Measurements from ENCODE around the gene NECTIN1.

The NECTIN1 gene

GRCh38 chr11:119754656-119755355, 25.8 kb upstream of the NECTIN1 start:
- no peaks in the 10 kb centered on the region for H3K9me3 ChIP-seq (ENCODE audit: control insufficient read depth, low read length)
- no peaks in the 10 kb centered on the region for H3K27me3 ChIP-seq (ENCODE audit: control insufficient read depth, insufficient read depth, low read length, poor library complexity, severe bottlenecking)
- H3K27ac ChIP-seq (ENCODE audit: insufficient read depth, low read depth, low read length, poor library complexity, severe bottlenecking): no peak overlapping the region
- H3K36me3 ChIP-seq (ENCODE audit: control insufficient read depth, insufficient read depth, low read length): no peaks in the 10 kb centered on the region
- peaks cover 23% of the 10 kb centered on the region for H3K4me1 ChIP-seq (ENCODE audit: control insufficient read depth, insufficient read depth, low read length)
- 55 to 57% methylated on average over 18 of the region's 18 CpGs for whole genome bisulfite sequencing, 2 experiments
- H3K4me3 ChIP-seq (ENCODE audit: insufficient read depth, low read depth, low read length): no peak overlapping the region

GRCh38 chr11:119754199-119754598, 25.2 kb upstream of the NECTIN1 start:
- Histone ChIP-seq H3K4me3 (ENCODE audit: insufficient read depth, low read depth, low read length) (no peak overlapping the region), H3K27ac (ENCODE audit: insufficient read depth, low read depth, low read length, poor library complexity, severe bottlenecking) (no peak overlapping the region), H3K4me1 (ENCODE audit: control insufficient read depth, insufficient read depth, low read length) (peaks cover 23% of the 10 kb centered on the region), H3K27me3 (ENCODE audit: control insufficient read depth, insufficient read depth, low read length, poor library complexity, severe bottlenecking) (no peaks in the 10 kb centered on the region), H3K9me3 (ENCODE audit: control insufficient read depth, low read length) (no peaks in the 10 kb centered on the region), H3K36me3 (ENCODE audit: control insufficient read depth, insufficient read depth, low read length) (no peaks in the 10 kb centered on the region)
- WGBS, 2 experiments: 93 to 95% methylated on average over 4 of the region's 4 CpGs

GRCh38 chr11:119752946-119753345, 23.9 kb upstream of the NECTIN1 start:
- Histone ChIP-seq H3K4me1 (ENCODE audit: control insufficient read depth, insufficient read depth, low read length) (peaks cover 23% of the 10 kb centered on the region), H3K27me3 (ENCODE audit: control insufficient read depth, insufficient read depth, low read length, poor library complexity, severe bottlenecking) (no peaks in the 10 kb centered on the region), H3K9me3 (ENCODE audit: control insufficient read depth, low read length) (no peaks in the 10 kb centered on the region), H3K27ac (ENCODE audit: insufficient read depth, low read depth, low read length, poor library complexity, severe bottlenecking) (no peak overlapping the region), H3K36me3 (ENCODE audit: control insufficient read depth, insufficient read depth, low read length) (no peaks in the 10 kb centered on the region), H3K4me3 (ENCODE audit: insufficient read depth, low read depth, low read length) (no peak overlapping the region)
- 70 to 71% methylated on average over 3 of the region's 3 CpGs for WGBS, 2 experiments

DNA sequence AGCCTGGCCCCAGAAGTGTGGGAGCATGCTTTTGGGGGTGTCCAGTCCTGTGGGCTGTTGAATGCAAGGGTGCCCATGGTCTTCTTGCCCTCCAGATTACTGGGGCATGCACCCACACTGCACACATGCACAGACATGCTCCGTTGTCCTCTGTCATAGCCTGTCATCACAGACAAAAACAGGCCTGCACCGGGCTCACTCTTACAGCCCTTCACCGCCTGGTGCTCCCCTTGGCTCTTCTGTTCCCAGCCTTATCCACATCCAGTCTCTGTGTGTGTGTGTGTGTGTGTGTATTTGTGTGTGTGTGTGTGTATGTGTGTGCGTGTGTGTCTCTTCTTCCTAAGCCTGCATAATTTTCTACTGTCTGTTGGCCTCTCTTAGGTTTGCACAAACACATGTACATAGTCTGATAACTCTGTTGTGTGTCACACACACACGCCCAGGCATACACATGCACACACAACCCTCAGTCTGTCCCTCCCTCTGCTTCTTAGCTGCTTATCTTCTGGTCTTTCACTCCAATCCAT, 23.4 kb upstream of the NECTIN1 start:
- Histone ChIP-seq H3K36me3 (ENCODE audit: control insufficient read depth, insufficient read depth, low read length) (no peaks in the 10 kb centered on the region), H3K27ac (ENCODE audit: insufficient read depth, low read depth, low read length, poor library complexity, severe bottlenecking) (no peak overlapping the region), H3K4me3 (ENCODE audit: insufficient read depth, low read depth, low read length) (no peak overlapping the region), H3K9me3 (ENCODE audit: control insufficient read depth, low read length) (no peaks in the 10 kb centered on the region), H3K4me1 (ENCODE audit: control insufficient read depth, insufficient read depth, low read length) (peaks cover 23% of the 10 kb centered on the region), H3K27me3 (ENCODE audit: control insufficient read depth, insufficient read depth, low read length, poor library complexity, severe bottlenecking) (no peaks in the 10 kb centered on the region)
- 87 to 91% methylated on average over 4 to 5 of the region's 5 CpGs for WGBS, 2 experiments

GRCh38 chr11:119750056-119750455, 21.1 kb upstream of the NECTIN1 start:
- no peak overlapping the region for H3K27ac ChIP-seq (ENCODE audit: insufficient read depth, low read depth, low read length, poor library complexity, severe bottlenecking)
- no peaks in the 10 kb centered on the region for H3K36me3 ChIP-seq (ENCODE audit: control insufficient read depth, insufficient read depth, low read length)
- no peaks in the 10 kb centered on the region for H3K9me3 ChIP-seq (ENCODE audit: control insufficient read depth, low read length)
- no peaks in the 10 kb centered on the region for H3K27me3 ChIP-seq (ENCODE audit: control insufficient read depth, insufficient read depth, low read length, poor library complexity, severe bottlenecking)
- 91 to 92% methylated on average over 8 of the region's 8 CpGs for WGBS, 2 experiments
- H3K4me3 ChIP-seq (ENCODE audit: insufficient read depth, low read depth, low read length): no peak overlapping the region
- H3K4me1 ChIP-seq (ENCODE audit: control insufficient read depth, insufficient read depth, low read length): peaks cover 18% of the 10 kb centered on the region

DNA sequence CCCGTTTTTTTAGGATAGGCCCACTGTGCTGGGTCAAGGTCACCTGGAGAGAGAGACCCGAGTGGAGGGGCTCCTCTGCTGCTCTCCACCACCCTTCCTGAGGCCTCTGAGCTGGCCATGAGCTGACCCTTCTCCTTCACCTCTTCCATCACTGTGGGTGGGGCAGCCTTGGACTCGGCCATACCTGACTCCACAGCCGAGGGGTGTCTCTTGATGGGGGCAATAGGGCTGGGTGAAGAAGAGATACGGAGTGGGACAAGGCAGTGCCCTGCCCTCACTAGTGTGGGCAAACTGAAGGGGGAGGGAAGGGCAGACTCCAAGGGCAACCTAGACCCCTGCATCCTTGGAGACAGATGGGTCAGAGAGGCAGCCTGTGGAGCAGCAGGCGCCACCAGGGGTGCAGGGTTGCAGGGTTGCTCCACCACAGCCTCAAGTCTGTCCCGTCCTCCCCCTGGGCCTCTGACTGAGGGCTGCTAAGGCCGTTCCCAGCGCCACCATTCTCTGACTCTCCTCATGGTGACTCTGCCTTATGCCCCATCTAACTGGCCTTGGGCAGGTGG, 20.1 kb upstream of the NECTIN1 start:
- WGBS, 2 experiments: 92% methylated on average over 9 of the region's 9 CpGs
- H3K4me1 ChIP-seq (ENCODE audit: control insufficient read depth, insufficient read depth, low read length): peaks cover 8% of the 10 kb centered on the region
- H3K36me3 ChIP-seq (ENCODE audit: control insufficient read depth, insufficient read depth, low read length): no peaks in the 10 kb centered on the region
- H3K4me3 ChIP-seq (ENCODE audit: insufficient read depth, low read depth, low read length): no peak overlapping the region
- no peaks in the 10 kb centered on the region for H3K27me3 ChIP-seq (ENCODE audit: control insufficient read depth, insufficient read depth, low read length, poor library complexity, severe bottlenecking)
- H3K9me3 ChIP-seq (ENCODE audit: control insufficient read depth, low read length): no peaks in the 10 kb centered on the region
- H3K27ac ChIP-seq (ENCODE audit: insufficient read depth, low read depth, low read length, poor library complexity, severe bottlenecking): no peak overlapping the region

GRCh38 chr11:119747868-119748660, 19.1 kb upstream of the NECTIN1 start:
- H3K27ac ChIP-seq (ENCODE audit: insufficient read depth, low read depth, low read length, poor library complexity, severe bottlenecking): no peak overlapping the region
- no peaks in the 10 kb centered on the region for H3K9me3 ChIP-seq (ENCODE audit: control insufficient read depth, low read length)
- peaks cover 7% of the 10 kb centered on the region for H3K4me1 ChIP-seq (ENCODE audit: control insufficient read depth, insufficient read depth, low read length)
- WGBS, 2 experiments: 91 to 92% methylated on average over 15 of the region's 15 CpGs
- H3K4me3 ChIP-seq (ENCODE audit: insufficient read depth, low read depth, low read length): no peak overlapping the region
- H3K36me3 ChIP-seq (ENCODE audit: control insufficient read depth, insufficient read depth, low read length): no peaks in the 10 kb centered on the region
- peaks cover 7% of the 10 kb centered on the region for H3K27me3 ChIP-seq (ENCODE audit: control insufficient read depth, insufficient read depth, low read length, poor library complexity, severe bottlenecking)

GRCh38 chr11:119745776-119746535, 17.0 kb upstream of the NECTIN1 start:
- Histone ChIP-seq H3K4me3 (ENCODE audit: insufficient read depth, low read depth, low read length) (no peak overlapping the region), H3K9me3 (ENCODE audit: control insufficient read depth, low read length) (no peaks in the 10 kb centered on the region), H3K27ac (ENCODE audit: insufficient read depth, low read depth, low read length, poor library complexity, severe bottlenecking) (no peak overlapping the region), H3K36me3 (ENCODE audit: control insufficient read depth, insufficient read depth, low read length) (no peaks in the 10 kb centered on the region), H3K4me1 (ENCODE audit: control insufficient read depth, insufficient read depth, low read length) (peaks cover 11% of the 10 kb centered on the region), H3K27me3 (ENCODE audit: control insufficient read depth, insufficient read depth, low read length, poor library complexity, severe bottlenecking) (peaks cover 26% of the 10 kb centered on the region)
- 89 to 93% methylated on average over 16 of the region's 16 CpGs for WGBS, 2 experiments

DNA sequence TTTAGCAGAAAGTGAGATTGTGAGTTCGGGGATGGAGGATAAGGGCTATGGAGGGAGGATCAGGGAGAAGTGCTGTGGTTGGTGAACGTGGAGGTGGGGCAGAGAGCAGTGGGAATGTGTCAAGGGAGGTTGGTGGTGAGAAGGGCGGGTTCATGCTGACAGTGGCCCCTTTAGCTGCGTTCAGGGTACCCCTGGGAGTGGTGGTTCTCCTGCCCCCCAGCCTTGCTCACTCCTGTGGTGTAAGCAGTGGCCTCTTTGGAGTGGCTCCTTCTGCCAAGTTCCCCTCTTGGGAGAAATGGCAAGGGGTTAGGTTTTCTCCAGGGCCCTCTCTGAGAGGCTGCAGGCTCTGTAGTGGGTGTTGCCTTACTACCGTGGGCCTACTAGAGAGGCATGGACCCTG, 16.1 kb upstream of the NECTIN1 start:
- Histone ChIP-seq H3K9me3 (ENCODE audit: control insufficient read depth, low read length) (no peaks in the 10 kb centered on the region), H3K27me3 (ENCODE audit: control insufficient read depth, insufficient read depth, low read length, poor library complexity, severe bottlenecking) (peaks cover 32% of the 10 kb centered on the region), H3K4me1 (ENCODE audit: control insufficient read depth, insufficient read depth, low read length) (peaks cover 11% of the 10 kb centered on the region), H3K36me3 (ENCODE audit: control insufficient read depth, insufficient read depth, low read length) (no peaks in the 10 kb centered on the region), H3K27ac (ENCODE audit: insufficient read depth, low read depth, low read length, poor library complexity, severe bottlenecking) (no peak overlapping the region), H3K4me3 (ENCODE audit: insufficient read depth, low read depth, low read length) (no peak overlapping the region)
- WGBS, 2 experiments: 83 to 87% methylated on average over 5 of the region's 5 CpGs
